Calu3 (cell line): Measurements from ENCODE around the gene KLF12. TPM values are rescaled to one million over a fixed set of nuclear protein-coding genes. Genes with fewer than 3 reads are reported as not detected.

Source experiments
- BruUV-seq: library from RNA; stranded (reverse); fragments of 400-500 nt; replicated peaks from 2 replicates; lab custom pipeline; 2021; lab: Mats Ljungman, UMichigan
- CTCF ChIA-PET: fragments of 300-600 bp; sonication (Branson Sonifier 250); formaldehyde crosslinking; loops from one replicate; lab custom pipeline; 2022; ENCODE audit warnings: antibody characterized with exemption; lab: Charles Lee
- DNase-seq: peaks from one replicate; pipeline ENCODE4 v3.0.0; 2022
- H3K27ac Mint-ChIP-seq: one replicate; pipeline ENCODE4 v1.8.0; 2022; ENCODE audit warnings: mixed read lengths; ENCODE audit not compliant: unreplicated experiment
- H3K27me3 Mint-ChIP-seq: one replicate; pipeline ENCODE4 v1.8.0; 2022; ENCODE audit warnings: mixed read lengths; ENCODE audit not compliant: unreplicated experiment
- H3K36me3 Mint-ChIP-seq: one replicate; pipeline ENCODE4 v1.8.0; 2022; ENCODE audit warnings: mild to moderate bottlenecking, moderate library complexity, mixed read lengths; ENCODE audit not compliant: insufficient read depth, unreplicated experiment
- H3K4me1 Mint-ChIP-seq: one replicate; pipeline ENCODE4 v1.8.0; 2022; ENCODE audit warnings: mild to moderate bottlenecking, low read depth, mixed read lengths; ENCODE audit not compliant: unreplicated experiment
- H3K4me3 Mint-ChIP-seq: one replicate; pipeline ENCODE4 v1.8.0; 2022; ENCODE audit warnings: mild to moderate bottlenecking, low read depth, moderate library complexity, mixed read lengths; ENCODE audit not compliant: unreplicated experiment
- H3K9me3 Mint-ChIP-seq: one replicate; pipeline ENCODE4 v1.8.0; 2022; ENCODE audit warnings: low read depth, mixed read lengths; ENCODE audit not compliant: unreplicated experiment
- CTCF ChIP-seq: fragments of 200-600 bp; IDR thresholded peaks from one replicate; pipeline ENCODE4 v1.8.0; 2022; ENCODE audit warnings: antibody characterized with exemption; ENCODE audit not compliant: unreplicated experiment
- intact Hi-C: fragments of 100-400 bp; cut with micrococcal nuclease; formaldehyde crosslinking; loops from one replicate; pipeline ENCODE4 v1.10.0; 2022; ENCODE audit not compliant: unreplicated experiment
- total RNA-seq: library from RNA; stranded (reverse); gene quantifications from 2 replicates; pipeline ENCODE4 v1.2.3, GENCODE V29; 2022

KLF12 gene
- total RNA-seq, 1 experiment from 2014 or later: 3.9 TPM

- intact Hi-C loops: no loop called here
- no peaks in the 10 kb centered on the region for H3K36me3 Mint-ChIP-seq
- DNase-seq: no peak
- H3K27ac Mint-ChIP-seq: no peak overlapping the region
- BruUV-seq: no TSS peak
- CTCF ChIA-PET: no interaction called here
- no peaks in the 10 kb centered on the region for H3K27me3 Mint-ChIP-seq
- peaks cover 3% of the 10 kb centered on the region for H3K9me3 Mint-ChIP-seq
- no peak for TF ChIP-seq CTCF
- no peak overlapping the region for H3K4me3 Mint-ChIP-seq
- no peaks in the 10 kb centered on the region for H3K4me1 Mint-ChIP-seq
These were observed 24.2 kb downstream of the KLF12 start for GRCh38 chr13:74110053-74110452.

- H3K4me3 Mint-ChIP-seq: no peak overlapping the region
- TF ChIP-seq CTCF: no peak
- DNase-seq: no peak
- H3K4me1 Mint-ChIP-seq: no peaks in the 10 kb centered on the region
- H3K27me3 Mint-ChIP-seq: no peaks in the 10 kb centered on the region
- CTCF ChIA-PET: no interaction called here
- H3K36me3 Mint-ChIP-seq: no peaks in the 10 kb centered on the region
- H3K9me3 Mint-ChIP-seq: peaks cover 3% of the 10 kb centered on the region
- no TSS peak for BruUV-seq
- no peak overlapping the region for H3K27ac Mint-ChIP-seq
- intact Hi-C loops: no loop called here
These were observed 26.6 kb downstream of the KLF12 start for GRCh38 chr13:74107598-74107997.

- Mint-ChIP-seq H3K36me3 (no peaks in the 10 kb centered on the region), H3K27me3 (no peaks in the 10 kb centered on the region), H3K27ac (no peak overlapping the region), H3K4me1 (no peaks in the 10 kb centered on the region), H3K4me3 (no peak overlapping the region), H3K9me3 (peaks cover 7% of the 10 kb centered on the region)
- no peak for TF ChIP-seq CTCF
- DNase-seq: no peak
- BruUV-seq: no TSS peak
- CTCF ChIA-PET: no interaction called here
- intact Hi-C loops: no loop called here
These were observed 28.3 kb downstream of the KLF12 start for GRCh38 chr13:74105871-74106270.

GRCh38 chr13:74104661-74105275, 29.4 kb downstream of the KLF12 start:
- no peak for TF ChIP-seq CTCF
- CTCF ChIA-PET: no interaction called here
- H3K36me3 Mint-ChIP-seq: no peaks in the 10 kb centered on the region
- intact Hi-C loops: no loop called here
- H3K27me3 Mint-ChIP-seq: no peaks in the 10 kb centered on the region
- H3K4me3 Mint-ChIP-seq: no peak overlapping the region
- DNase-seq: no peak
- H3K9me3 Mint-ChIP-seq: peaks cover 7% of the 10 kb centered on the region
- no peak overlapping the region for H3K27ac Mint-ChIP-seq
- H3K4me1 Mint-ChIP-seq: no peaks in the 10 kb centered on the region
- BruUV-seq: no TSS peak
